ENCODE results near the gene CHCHD10. TPM values are rescaled to one million over a fixed set of nuclear protein-coding genes. Genes with fewer than 3 reads are reported as not detected.

The CHCHD10 gene
- total and polyA plus RNA-seq, 2 of the 8 experiments (the other 6 are each of a cell fraction or from before 2014, with no cell fraction given), result 58.3 to 94.5 TPM

DNA sequence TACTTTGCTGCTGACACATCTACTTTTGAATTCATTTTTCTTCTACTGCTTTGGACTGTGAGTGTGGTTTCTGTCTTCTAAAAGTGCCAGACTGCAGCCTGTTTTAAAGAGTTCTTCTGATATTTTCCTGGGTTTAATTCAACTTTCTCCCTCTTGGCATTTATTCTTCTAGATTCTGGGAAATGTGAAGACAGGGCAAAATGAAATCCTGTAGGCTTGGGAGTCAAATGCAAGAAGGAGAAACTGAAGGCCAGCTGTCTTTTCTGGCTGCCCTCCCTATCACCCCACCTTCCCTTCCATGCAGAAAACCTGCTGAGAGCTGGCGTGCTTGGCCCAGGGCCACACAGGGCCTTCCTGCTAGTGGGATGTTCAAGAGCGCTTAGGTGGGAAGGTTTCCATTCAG, 24.5 kb downstream of the CHCHD10 start:
- Histone ChIP-seq H3K27ac (ENCODE audit: low read depth, low read length) (no peak overlapping the region), H3K23ac (ENCODE audit: insufficient read length) (no peak overlapping the region), H2BK20ac (ENCODE audit: low read length) (no peak overlapping the region), H3K79me2 (ENCODE audit: control insufficient read depth in 1 of 2, insufficient read depth in 2 of 2, low read length in 2 of 2) (no peaks in the 10 kb centered on the region), H4K8ac (ENCODE audit: extremely low read depth, insufficient read depth, low read length) (no peak overlapping the region), H3K4ac (replicated peaks; ENCODE audit: insufficient read length, low read depth, low read length) (no peak overlapping the region), H2AK5ac (ENCODE audit: low read depth, low read length) (no peak overlapping the region), H4K20me1 (replicated peaks in 1 of 2; ENCODE audit: control insufficient read depth in 1 of 2, insufficient read depth in 2 of 2, low read length in 2 of 2) (peaks cover 0 to 5% of the 10 kb centered on the region in 2 experiments), H3K56ac (replicated peaks; ENCODE audit: insufficient read length, low read depth, low read length) (no peak overlapping the region), H3K9ac (replicated peaks in 1 of 4; ENCODE audit: extremely low read depth in 1 of 4, low read depth in 3 of 4, low read length in 3 of 4) (no peak overlapping the region), H3K36me3 (ENCODE audit: control insufficient read depth in 2 of 4, insufficient read depth in 4 of 4, low read length in 3 of 4) (peaks cover 0 to 9% (median 2%) of the 10 kb centered on the region in 4 experiments; a peak in 3 of 8 replicates), H3K79me1 (ENCODE audit: low read depth, low read length) (no peaks in the 10 kb centered on the region), H2BK5ac (ENCODE audit: low read depth, low read length) (no peak overlapping the region), H3K4me1 (replicated peaks in 1 of 4; ENCODE audit: control insufficient read depth in 3 of 4, insufficient read depth in 4 of 4, low read length in 3 of 4) (no peaks in the 10 kb centered on the region), H3K4me3 (ENCODE audit: extremely low read depth in 1 of 4, insufficient read depth in 2 of 4, low read depth in 3 of 4, low read length in 4 of 4) (no peak overlapping the region), H3K14ac (ENCODE audit: insufficient read length) (no peak overlapping the region), H2AFZ (ENCODE audit: low read length) (no peak overlapping the region), H3K9me3 (ENCODE audit: insufficient read depth in 2 of 2, low read depth in 1 of 2, low read length in 1 of 2) (no peaks in the 10 kb centered on the region), H2BK120ac (replicated peaks; ENCODE audit: low read depth, low read length) (no peak overlapping the region), H4K91ac (replicated peaks; ENCODE audit: insufficient read length, low read length) (no peak overlapping the region), H3K23me2 (ENCODE audit: low read depth, low read length) (no peaks in the 10 kb centered on the region), H4K5ac (ENCODE audit: insufficient read length, low read depth, low read length) (no peak overlapping the region), H3K4me2 (ENCODE audit: insufficient read depth in 1 of 2, low read depth in 2 of 2, low read length in 2 of 2) (no peak overlapping the region), H2BK15ac (ENCODE audit: low read length) (no peak overlapping the region), H3K27me3 (replicated peaks in 1 of 4; ENCODE audit: control insufficient read depth in 3 of 4, extremely low read depth in 1 of 4, insufficient read depth in 3 of 4, low read length in 3 of 4) (no peaks in the 10 kb centered on the region), H2BK12ac (ENCODE audit: low read depth, low read length) (no peak overlapping the region), H3K18ac (ENCODE audit: extremely low read depth, low read length) (no peak overlapping the region)
- CTCF ChIA-PET (ENCODE audit: partially characterized antibody), result interaction anchor here (0.7 to 1.2 kb wide), 2 partner anchors 25 to 45 kb away, joined by 3 read pairs; no protein-coding TSS in a partner anchor
- POLR2A ChIA-PET (ENCODE audit: partially characterized antibody), result interaction anchor here (1.2 kb wide), 1 partner anchor 26 kb away, joined by 3 read pairs; no protein-coding TSS in a partner anchor
- WGBS, 2 experiments (ENCODE audit: extremely low coverage in 1 of 2, insufficient coverage in 1 of 2, insufficient read length in 1 of 2, insufficient replicate concordance in 2 of 2, low coverage in 1 of 2, low lambda C conversion rate in 2 of 2, missing lambda C conversion rate in 1 of 2), result 78% methylated on average over 2 of the region's 2 CpGs; no CpG with 5 or more reads in 1 of the 2 experiments
- FAIRE-seq (no peak), DNase-seq (ENCODE audit: low read depth in 1 of 2, low spot score in 2 of 2) (no peak)
- TF ChIP-seq FOSL1 (IDR thresholded peaks at IDR 0.05; ENCODE audit: insufficient read depth, low read depth, low read length) (no peak), BACH1 (IDR thresholded peaks at IDR 0.05; ENCODE audit: low read length) (no peak), TAF7 (optimal IDR thresholded peaks at IDR 0.05; ENCODE audit: borderline replicate concordance, low read depth, low read length) (no peak), ATF3 (IDR thresholded peaks at IDR 0.05; ENCODE audit: insufficient read depth, low read depth, low read length) (no peak), SP1 (IDR thresholded peaks at IDR 0.05; ENCODE audit: low read depth, low read length) (no peak), NANOG (IDR thresholded peaks at IDR 0.05; ENCODE audit: insufficient read depth, low read depth, low read length, poor library complexity, severe bottlenecking) (no peak), TCF12 (IDR thresholded peaks at IDR 0.05; ENCODE audit: low read depth, low read length) (no peak), POLR2A (IDR thresholded peaks at IDR 0.05; ENCODE audit: control extremely low read depth in 1 of 2, low read depth in 2 of 2, low read length in 2 of 2) (no peak), KDM5A (IDR thresholded peaks at IDR 0.05; ENCODE audit: low read length) (no peak), RAD21 (IDR thresholded peaks at IDR 0.05 in 1 of 2, conservative IDR thresholded peaks at IDR 0.05 in 1 of 2; ENCODE audit: low read depth in 2 of 2, low read length in 2 of 2) (no peak), KDM4A (IDR thresholded peaks at IDR 0.05; ENCODE audit: low read depth, low read length, severe bottlenecking) (no peak), CHD2 (IDR thresholded peaks at IDR 0.05; ENCODE audit: low read length) (no peak), JUND (IDR thresholded peaks at IDR 0.05; ENCODE audit: low read length) (no peak), CTBP2 (IDR thresholded peaks at IDR 0.05; ENCODE audit: borderline replicate concordance, insufficient read depth, insufficient read length, low read length) (no peak)
